ENCODE results near the gene TOGARAM1. TPM values are rescaled to one million over a fixed set of nuclear protein-coding genes. Genes with fewer than 3 reads are reported as not detected.

TOGARAM1 gene
- total RNA-seq, 1 donor from 2014 or later, result 4.6 TPM

- no peak for DNase-seq (ENCODE audit: low read depth)
- no peak overlapping the region for H3K4me3 ChIP-seq (ENCODE audit: low read depth, low read length)
- TF ChIP-seq CTCF (conservative IDR thresholded peaks at IDR 0.05; ENCODE audit: low read depth, low read length), result no peak
Measured at GRCh38 chr14:45120096-45120495, 158.1 kb downstream of the TOGARAM1 start.

GRCh38 chr14:45123271-45123670, 161.3 kb downstream of the TOGARAM1 start:
- no peak for DNase-seq (ENCODE audit: low read depth)
- TF ChIP-seq CTCF (conservative IDR thresholded peaks at IDR 0.05; ENCODE audit: low read depth, low read length), result no peak
- no peak overlapping the region for H3K4me3 ChIP-seq (ENCODE audit: low read depth, low read length)

Other genes starting within 250 kb of the TOGARAM1 start
- 3.7 and 5.0 TPM in 2 replicates for gene KLHL28, start 243 bp upstream of the TOGARAM1 start, total RNA-seq
- gene PRPF39, start 121.9 kb downstream of the TOGARAM1 start, total RNA-seq, result 12.7 and 16.4 TPM in 2 replicates
- gene FKBP3, start 172.3 kb downstream of the TOGARAM1 start, total RNA-seq, result 65.8 and 74.9 TPM in 2 replicates
- gene FANCM, start 173.7 kb downstream of the TOGARAM1 start, total RNA-seq, result 3.9 and 11.7 TPM in 2 replicates